ENCODE measurements around the gene TOP2B.

The TOP2B gene

DNA sequence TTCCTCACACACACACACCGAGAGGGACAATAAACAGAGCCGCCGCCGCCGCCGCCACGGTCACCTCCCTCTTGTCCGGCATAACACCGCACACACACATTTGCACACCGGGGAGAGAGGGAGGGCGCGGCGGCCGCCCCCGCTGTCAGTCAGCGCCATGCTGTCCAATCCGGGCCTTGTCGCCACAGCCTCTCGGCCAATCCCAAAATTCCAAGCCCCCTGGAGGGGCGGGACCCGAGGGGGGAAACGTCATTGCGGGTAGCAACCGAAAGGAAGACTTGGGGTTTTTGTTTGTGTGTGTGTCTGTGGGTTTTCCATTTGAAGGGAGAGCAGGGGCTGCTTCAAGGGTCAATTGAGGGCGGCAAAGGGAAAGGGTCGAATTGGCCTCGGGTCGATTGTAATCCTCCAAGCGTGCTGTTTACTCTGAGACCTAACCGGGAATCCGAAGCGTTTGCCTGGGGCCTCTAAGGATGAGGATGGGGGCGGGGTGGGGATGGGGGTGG, at the start of gene TOP2B:
Gene TOP2B, minus strand, starts transcription at position 96 of the 503 bp plus-strand sequence. CDS start 610 bp downstream, outside the sequence.
- peak; percentile 97 for FAIRE-seq
- peak; percentile 80 for DNase-seq (ENCODE audit: insufficient read length, low spot score)

GRCh38 chr3:25713341-25713985, 48.8 kb upstream of the TOP2B start:
- no peak for DNase-seq (ENCODE audit: insufficient read length, low spot score)
- FAIRE-seq = no peak

- no peak for FAIRE-seq
- no peak for DNase-seq (ENCODE audit: insufficient read length, low spot score)
Observed at GRCh38 chr3:25711090-25711489, 46.4 kb upstream of the TOP2B start.

DNA sequence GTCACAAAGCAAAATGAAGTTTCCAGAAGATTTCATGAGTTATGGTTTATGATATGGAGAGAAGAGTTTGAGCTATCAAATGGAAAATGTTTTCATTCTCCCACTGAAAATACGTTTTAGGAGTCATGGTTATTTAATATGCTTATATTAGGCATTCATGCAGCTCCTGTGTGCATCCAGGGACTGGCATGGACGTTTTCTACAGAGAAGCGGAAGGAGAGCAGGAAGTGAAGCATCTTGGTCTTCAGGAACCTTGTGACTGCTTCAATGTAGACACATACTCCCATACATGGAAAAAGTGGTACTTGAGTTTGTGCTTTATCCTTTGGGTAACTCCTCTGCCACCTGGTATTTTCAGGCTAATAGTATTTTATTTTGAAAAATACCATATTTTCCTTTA, 43.3 kb upstream of the TOP2B start:
- DNase-seq (ENCODE audit: insufficient read length, low spot score) = no peak
- FAIRE-seq = no peak

- no peak for FAIRE-seq
- no peak for DNase-seq (ENCODE audit: insufficient read length, low spot score)
Observed at GRCh38 chr3:25707268-25707926, 42.7 kb upstream of the TOP2B start.

DNA sequence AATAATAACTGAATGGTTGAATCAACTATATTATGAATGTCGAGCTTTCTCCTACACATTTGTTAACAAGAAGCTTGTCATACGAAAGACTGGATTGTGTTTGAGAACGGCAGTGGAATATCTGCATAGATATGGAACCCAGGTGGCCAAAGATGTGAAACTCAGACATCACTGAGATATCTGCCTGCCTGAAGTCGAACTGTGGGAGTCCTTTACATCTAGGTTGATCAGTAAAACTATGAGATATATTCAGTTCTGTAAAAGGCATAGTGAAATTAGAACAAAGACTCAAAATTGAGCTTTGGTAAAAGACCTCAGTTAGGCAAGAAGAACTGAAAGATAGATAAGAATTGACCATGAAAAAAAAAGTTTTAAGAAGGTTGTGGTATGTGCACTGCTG, 41.5 kb upstream of the TOP2B start:
- FAIRE-seq (no peak), DNase-seq (ENCODE audit: insufficient read length, low spot score) (no peak)

DNA sequence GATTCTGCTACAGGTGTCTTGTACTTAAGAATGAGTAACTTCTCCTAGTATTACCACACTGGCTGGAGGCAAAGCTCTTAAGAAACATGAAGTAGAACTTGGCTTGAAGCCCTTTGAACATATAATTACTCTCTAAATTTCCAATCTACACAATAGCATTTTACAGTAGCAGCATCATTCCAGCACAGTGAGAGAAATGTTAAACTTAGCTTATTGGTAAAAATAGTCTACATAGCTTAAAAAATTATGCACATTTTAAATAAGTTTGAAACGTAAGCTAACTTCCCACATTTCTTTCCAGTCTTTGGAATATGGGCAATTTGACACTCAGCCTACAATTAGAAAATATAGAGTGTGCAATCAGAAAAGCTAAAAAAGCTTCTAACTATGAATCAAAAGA, 32.8 kb upstream of the TOP2B start:
- DNase-seq (ENCODE audit: insufficient read length, low spot score) (no peak), FAIRE-seq (no peak)

- no peak for DNase-seq (ENCODE audit: insufficient read length, low spot score)
- FAIRE-seq = no peak
Observed at GRCh38 chr3:25695731-25696420, 31.2 kb upstream of the TOP2B start.

DNA sequence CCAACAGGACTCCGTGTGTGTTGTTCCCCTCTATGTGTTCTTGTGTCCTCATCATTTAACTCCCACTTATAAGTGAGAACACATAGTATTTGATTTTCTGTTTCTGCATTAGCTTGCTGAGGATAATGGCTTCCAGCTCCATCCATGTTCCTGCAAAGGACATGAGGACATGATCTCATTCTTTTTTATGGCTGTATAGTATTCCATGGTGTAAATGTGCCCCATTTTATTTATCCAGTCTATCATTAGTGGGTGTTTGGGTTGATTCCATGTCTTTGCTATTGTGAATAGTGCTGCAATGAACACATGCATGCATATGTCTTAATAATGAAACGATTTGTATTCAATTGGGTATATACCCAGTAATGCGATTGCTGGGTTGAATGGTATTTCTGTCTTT, 28.5 kb upstream of the TOP2B start:
- FAIRE-seq (no peak), DNase-seq (ENCODE audit: insufficient read length, low spot score) (no peak)

GRCh38 chr3:25692341-25692740, 27.6 kb upstream of the TOP2B start:
- no peak for DNase-seq (ENCODE audit: insufficient read length, low spot score)
- FAIRE-seq = no peak

GRCh38 chr3:25690768-25691533, 26.2 kb upstream of the TOP2B start:
- FAIRE-seq (no peak), DNase-seq (ENCODE audit: insufficient read length, low spot score) (no peak)

DNA sequence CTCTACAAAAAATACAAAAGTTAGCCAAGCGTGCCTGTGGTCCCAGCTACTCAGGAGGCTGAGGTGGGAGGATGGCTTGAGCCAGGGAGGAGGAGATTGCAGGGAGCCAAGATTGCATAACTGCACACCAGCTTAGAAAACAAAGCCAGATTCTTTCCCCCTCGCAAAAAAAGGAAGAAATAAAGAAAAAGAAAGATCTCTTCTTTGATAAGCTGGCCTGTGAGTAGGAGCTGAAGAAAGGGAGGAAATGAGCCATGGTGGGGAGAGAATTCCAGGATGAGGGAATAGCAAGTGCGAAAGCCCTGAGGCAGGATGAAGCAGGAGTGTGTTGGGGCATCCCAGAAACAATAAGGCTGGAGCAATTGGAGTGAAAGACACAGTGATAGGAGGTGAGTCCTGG, 24.5 kb upstream of the TOP2B start:
- DNase-seq (ENCODE audit: insufficient read length, low spot score) (no peak), FAIRE-seq (no peak)

DNA sequence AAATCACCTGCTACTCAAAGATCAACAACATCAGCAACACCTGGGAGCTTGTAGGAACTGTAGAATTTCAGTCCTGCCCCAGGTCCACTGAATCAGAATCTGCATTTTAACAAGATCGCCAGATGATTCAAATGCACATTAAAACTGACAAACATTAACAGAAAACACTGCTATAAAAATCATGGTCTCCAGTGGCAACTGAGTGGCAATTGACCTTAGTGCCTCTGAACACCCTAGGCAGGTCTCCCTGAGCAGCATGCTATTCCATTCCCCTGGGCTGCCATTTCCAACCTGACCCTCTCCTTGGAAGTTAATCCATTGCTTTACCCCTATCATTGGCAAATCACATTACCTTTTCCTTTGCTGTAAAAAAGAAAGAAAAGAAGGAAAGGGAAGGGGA, 23.0 kb upstream of the TOP2B start:
- FAIRE-seq (no peak), DNase-seq (ENCODE audit: insufficient read length, low spot score) (no peak)

DNA sequence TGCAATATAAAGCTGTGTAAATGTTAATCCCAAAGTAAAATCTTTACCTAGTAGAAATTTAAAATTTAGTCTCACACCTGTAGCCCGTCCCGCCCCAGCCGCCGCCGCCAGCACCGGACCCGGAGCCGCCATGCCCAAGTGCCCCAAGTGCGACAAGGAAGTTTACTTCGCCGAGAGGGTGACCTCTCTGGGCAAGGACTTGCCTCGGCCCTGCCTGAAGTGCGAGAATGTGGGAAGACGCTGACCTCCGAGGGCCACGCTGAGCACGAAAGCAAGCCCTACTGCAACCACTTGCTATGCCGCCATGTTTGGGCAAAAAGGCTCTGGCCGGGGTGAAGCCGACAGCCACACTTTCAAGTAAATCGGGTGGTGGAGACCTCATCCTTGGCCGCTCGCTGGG, 22.1 kb upstream of the TOP2B start:
- FAIRE-seq = no peak

GRCh38 chr3:25683882-25684281, 19.2 kb upstream of the TOP2B start:
- DNase-seq (ENCODE audit: insufficient read length, low spot score) = no peak
- FAIRE-seq = peak; percentile 44

More for the DNA sequence above, 22.1 kb upstream of the TOP2B start:
- DNase-seq (ENCODE audit: insufficient read length, low spot score) = no peak

DNA sequence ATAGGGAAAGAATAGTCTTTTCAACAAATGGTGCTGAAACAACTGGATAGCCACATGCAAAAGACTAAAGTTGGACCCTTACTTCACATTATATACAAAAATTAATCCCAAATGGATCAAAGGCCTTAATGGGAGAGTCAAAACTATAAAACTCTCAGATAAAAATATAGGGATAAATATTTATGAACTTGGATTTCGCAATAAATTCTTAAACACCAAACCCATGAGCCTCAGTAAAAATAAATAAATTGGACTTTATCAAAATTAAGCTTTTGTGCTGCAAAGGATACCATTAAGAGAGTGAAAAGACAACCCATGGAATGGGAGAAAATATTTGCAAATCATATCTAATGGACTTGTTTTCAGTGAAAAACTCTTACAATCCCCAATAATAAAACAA, 18.7 kb upstream of the TOP2B start:
- FAIRE-seq = no peak

GRCh38 chr3:25679642-25680302, 15.1 kb upstream of the TOP2B start:
- DNase-seq (ENCODE audit: insufficient read length, low spot score) = no peak
- no peak for FAIRE-seq

More for the DNA sequence above, 18.7 kb upstream of the TOP2B start:
- no peak for DNase-seq (ENCODE audit: insufficient read length, low spot score)

DNA sequence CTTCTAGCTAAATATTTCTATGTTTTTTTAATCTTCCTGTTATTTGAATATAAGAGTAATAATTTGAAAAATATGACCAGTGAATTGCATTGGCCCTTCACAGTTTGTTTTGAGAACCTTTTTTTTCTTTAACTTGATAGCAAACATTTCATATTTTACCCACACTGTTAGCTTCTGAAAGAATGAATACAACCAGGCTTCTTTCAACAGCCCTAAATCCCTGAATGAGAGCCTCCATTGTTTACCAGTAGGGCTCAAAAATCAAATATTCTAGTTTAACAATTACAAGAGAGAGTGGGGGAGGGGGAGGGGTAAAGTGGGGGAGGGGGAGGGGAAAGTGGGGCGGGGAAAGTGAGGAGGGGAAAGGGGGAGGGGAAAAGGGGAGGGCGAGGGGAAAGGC, 14.5 kb upstream of the TOP2B start:
- FAIRE-seq = no peak
- no peak for DNase-seq (ENCODE audit: insufficient read length, low spot score)

- no peak for FAIRE-seq
- no peak for DNase-seq (ENCODE audit: insufficient read length, low spot score)
Observed at GRCh38 chr3:25678581-25678980, 13.9 kb upstream of the TOP2B start.

DNA sequence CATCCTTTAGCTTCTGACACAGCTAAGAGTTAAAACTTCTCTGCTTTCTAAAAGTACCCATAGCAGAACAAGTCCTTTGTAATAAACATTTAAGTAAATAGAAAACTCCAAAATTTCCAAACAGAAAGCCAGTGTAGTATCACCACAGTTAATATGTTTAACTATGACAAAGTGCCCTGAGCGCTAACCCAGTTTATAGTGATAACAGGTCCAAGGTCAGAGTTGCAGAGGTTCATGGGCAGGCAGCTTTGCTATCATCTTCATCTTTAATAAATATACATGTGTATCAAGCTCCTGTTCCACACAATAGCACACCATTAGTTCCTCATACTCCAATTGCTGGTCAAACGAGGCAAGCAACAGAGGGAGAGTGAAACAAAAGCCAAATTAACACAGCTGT, 12.4 kb upstream of the TOP2B start:
- DNase-seq (ENCODE audit: insufficient read length, low spot score) (no peak), FAIRE-seq (no peak)

- DNase-seq (ENCODE audit: insufficient read length, low spot score) (no peak), FAIRE-seq (no peak)
Observed at GRCh38 chr3:25674670-25675069, 10.0 kb upstream of the TOP2B start.

All from GM19239 (cell line).